NB4 (cell line): ENCODE data around the gene YKT6.

Experiments
- MYC ChIP-seq: IDR thresholded peaks from 2 replicates; pipeline ENCODE4 v1.6.1; 2011; ENCODE audit warnings: low read depth, low read length
- TF ChIP-seq, protein P1 (sequence below): IDR thresholded peaks from one replicate; pipeline ENCODE4 v1.5.1; 2012; ENCODE audit warnings: low read depth, low read length

DNA sequence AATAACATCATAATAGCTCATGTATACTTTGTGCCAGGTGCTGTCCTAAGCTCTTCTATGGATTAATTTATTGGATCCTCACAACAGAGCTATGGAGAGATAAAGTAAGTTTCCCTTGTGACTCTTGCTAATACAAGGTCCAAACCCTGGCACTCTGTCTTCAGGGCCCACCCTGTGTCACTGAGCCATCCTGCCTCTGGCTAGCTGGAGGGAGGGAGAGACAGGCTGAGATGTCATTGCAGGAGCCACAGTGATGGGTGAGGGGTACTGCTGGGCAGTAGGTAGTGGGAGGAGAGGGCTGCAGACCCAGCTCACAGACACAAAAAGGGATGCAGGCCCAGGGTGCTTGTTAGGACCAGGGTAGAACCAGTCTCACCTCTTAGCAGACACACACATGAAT, 28.4 kb upstream of the YKT6 start:
- no peak for TF ChIP-seq MYC
- TF ChIP-seq, protein P1, sequence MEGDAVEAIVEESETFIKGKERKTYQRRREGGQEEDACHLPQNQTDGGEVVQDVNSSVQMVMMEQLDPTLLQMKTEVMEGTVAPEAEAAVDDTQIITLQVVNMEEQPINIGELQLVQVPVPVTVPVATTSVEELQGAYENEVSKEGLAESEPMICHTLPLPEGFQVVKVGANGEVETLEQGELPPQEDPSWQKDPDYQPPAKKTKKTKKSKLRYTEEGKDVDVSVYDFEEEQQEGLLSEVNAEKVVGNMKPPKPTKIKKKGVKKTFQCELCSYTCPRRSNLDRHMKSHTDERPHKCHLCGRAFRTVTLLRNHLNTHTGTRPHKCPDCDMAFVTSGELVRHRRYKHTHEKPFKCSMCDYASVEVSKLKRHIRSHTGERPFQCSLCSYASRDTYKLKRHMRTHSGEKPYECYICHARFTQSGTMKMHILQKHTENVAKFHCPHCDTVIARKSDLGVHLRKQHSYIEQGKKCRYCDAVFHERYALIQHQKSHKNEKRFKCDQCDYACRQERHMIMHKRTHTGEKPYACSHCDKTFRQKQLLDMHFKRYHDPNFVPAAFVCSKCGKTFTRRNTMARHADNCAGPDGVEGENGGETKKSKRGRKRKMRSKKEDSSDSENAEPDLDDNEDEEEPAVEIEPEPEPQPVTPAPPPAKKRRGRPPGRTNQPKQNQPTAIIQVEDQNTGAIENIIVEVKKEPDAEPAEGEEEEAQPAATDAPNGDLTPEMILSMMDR = no peak
